B cell (primary cell): ENCODE results near the gene CUL4B.

ENCODE experiments used
- EZH2 ChIP-seq: IDR thresholded peaks from 2 replicates; pipeline ENCODE4 v1.6.1; 2012; ENCODE audit warnings: borderline replicate concordance, low read depth, mild to moderate bottlenecking, moderate library complexity, low read length; ENCODE audit not compliant: insufficient read depth, poor library complexity, severe bottlenecking
- TF ChIP-seq, protein P1 (sequence below): fragments of 200-600 bp; IDR thresholded peaks from one replicate; pipeline ENCODE4 v1.8.0; 2022; ENCODE audit warnings: antibody characterized with exemption, mild to moderate bottlenecking

DNA sequence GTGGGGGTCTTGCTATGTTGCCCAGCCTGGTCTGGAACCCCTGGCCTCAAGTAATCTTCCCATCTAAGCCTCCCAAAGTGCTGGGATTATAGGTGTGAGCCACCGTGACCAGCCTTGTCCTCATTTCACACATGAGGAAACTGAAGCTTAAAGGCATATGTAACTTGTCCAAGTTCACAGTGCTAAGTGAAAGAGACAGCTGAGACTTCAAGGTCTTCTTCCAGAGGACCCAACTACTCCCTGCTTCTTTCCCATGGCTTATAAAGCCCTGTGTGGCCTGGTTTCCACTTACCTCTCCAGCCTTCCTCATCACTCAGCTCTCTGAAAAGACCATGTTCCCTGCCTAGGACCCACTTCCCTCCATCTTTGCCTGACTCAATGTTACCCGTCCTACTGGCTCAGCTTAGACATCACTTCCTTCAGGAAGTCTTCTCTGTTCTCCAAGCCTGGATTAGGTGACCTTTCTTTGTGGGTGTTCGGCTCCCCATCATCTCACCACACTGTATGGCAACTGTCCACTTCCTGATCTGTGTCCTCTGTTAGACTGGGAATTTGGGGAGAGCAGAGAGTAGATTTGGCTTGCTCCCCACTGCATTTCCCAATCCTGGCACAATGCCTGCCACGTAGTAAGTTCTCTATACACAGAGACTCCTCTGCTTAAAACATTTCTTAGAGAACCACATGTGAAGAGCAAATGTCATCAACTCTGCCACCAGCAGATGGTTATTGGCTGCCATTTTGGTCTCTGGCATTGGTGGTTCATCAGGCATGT lies 61.3 kb downstream of the CUL4B start:
- TF ChIP-seq, protein P1, sequence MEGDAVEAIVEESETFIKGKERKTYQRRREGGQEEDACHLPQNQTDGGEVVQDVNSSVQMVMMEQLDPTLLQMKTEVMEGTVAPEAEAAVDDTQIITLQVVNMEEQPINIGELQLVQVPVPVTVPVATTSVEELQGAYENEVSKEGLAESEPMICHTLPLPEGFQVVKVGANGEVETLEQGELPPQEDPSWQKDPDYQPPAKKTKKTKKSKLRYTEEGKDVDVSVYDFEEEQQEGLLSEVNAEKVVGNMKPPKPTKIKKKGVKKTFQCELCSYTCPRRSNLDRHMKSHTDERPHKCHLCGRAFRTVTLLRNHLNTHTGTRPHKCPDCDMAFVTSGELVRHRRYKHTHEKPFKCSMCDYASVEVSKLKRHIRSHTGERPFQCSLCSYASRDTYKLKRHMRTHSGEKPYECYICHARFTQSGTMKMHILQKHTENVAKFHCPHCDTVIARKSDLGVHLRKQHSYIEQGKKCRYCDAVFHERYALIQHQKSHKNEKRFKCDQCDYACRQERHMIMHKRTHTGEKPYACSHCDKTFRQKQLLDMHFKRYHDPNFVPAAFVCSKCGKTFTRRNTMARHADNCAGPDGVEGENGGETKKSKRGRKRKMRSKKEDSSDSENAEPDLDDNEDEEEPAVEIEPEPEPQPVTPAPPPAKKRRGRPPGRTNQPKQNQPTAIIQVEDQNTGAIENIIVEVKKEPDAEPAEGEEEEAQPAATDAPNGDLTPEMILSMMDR: no peak
- TF ChIP-seq EZH2: no peak
